MCF 10A (cell line): Measurements from ENCODE around the gene MYO9A. TPM values are rescaled to one million over a fixed set of nuclear protein-coding genes. Genes with fewer than 3 reads are reported as not detected.

Experiments
- BruUV-seq: library from RNA; stranded (reverse); fragments of 400-500 nt; replicated peaks from 2 replicates; lab custom pipeline; 2021; lab: Mats Ljungman, UMichigan
- CTCF ChIA-PET: fragments of 300-600 bp; sonication (Branson Sonifier 250); formaldehyde crosslinking; extraction: SDS; loops from one replicate; lab custom pipeline; 2021; ENCODE audit warnings: antibody characterized with exemption, inconsistent platforms; lab: Yijun Ruan, JAX
- POLR2A ChIA-PET: fragments of 300-600, 350-650 bp; sonication (Branson Sonifier 250); formaldehyde crosslinking; extraction: SDS; loops from one replicate; lab custom pipeline; 2020; ENCODE audit warnings: antibody characterized with exemption, inconsistent platforms; lab: Yijun Ruan, JAX
- DNase-seq: peaks from one replicate; pipeline ENCODE4 v3.0.0-alpha.2; 2018; ENCODE audit not compliant: unreplicated experiment
- H3K27ac Mint-ChIP-seq: one replicate; pipeline ENCODE4 v1.8.0; 2022; ENCODE audit warnings: mild to moderate bottlenecking, low read depth, mixed read lengths; ENCODE audit not compliant: unreplicated experiment
- H3K27me3 Mint-ChIP-seq: one replicate; pipeline ENCODE4 v1.8.0; 2022; ENCODE audit warnings: mixed read lengths; ENCODE audit not compliant: insufficient read depth, unreplicated experiment
- H3K36me3 Mint-ChIP-seq: one replicate; pipeline ENCODE4 v1.8.0; 2022; ENCODE audit warnings: mild to moderate bottlenecking, moderate library complexity, mixed read lengths; ENCODE audit not compliant: insufficient read depth, unreplicated experiment
- H3K4me1 Mint-ChIP-seq: one replicate; pipeline ENCODE4 v1.8.0; 2022; ENCODE audit warnings: mixed read lengths; ENCODE audit not compliant: insufficient read depth, unreplicated experiment
- H3K4me3 Mint-ChIP-seq: one replicate; pipeline ENCODE4 v1.8.0; 2022; ENCODE audit warnings: mild to moderate bottlenecking, moderate library complexity, mixed read lengths; ENCODE audit not compliant: unreplicated experiment
- H3K9me3 Mint-ChIP-seq: one replicate; pipeline ENCODE4 v1.8.0; 2022; ENCODE audit warnings: mixed read lengths; ENCODE audit not compliant: unreplicated experiment
- intact Hi-C: fragments of 100-400 bp; cut with micrococcal nuclease; formaldehyde crosslinking; loops from 2 replicates; pipeline ENCODE4 v1.14.1; 2022
- total RNA-seq: library from RNA; stranded (reverse); gene quantifications from 2 replicates; pipeline ENCODE4 v1.2.3, GENCODE V29; 2022
- TF ChIP-seq, protein P1 (sequence below): fragments of 200-600 bp; IDR thresholded peaks from one replicate; pipeline ENCODE4 v1.8.0; 2022; ENCODE audit warnings: antibody characterized with exemption, mild to moderate bottlenecking; ENCODE audit not compliant: unreplicated experiment

Gene MYO9A
- total RNA-seq, 1 experiment from 2014 or later: 40.8 TPM

DNA sequence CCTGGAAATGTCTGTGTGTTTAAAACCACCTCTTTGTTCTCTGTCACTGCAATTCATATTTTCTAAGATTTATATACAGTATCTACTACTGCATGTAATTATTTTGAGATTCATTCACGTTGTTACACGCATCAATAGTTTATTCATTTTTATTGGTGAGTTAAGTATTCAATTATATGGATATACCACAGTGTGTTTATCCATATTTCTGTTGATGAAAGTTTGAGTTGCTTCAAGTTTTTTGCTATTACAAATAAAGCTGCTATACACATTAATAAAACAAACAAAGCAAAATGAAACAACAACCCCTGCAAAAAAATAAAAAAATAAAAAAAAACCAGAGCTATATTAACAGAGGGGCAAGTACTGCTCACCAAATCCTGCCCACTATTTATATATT lies 185.3 kb downstream of the MYO9A start:
- Mint-ChIP-seq H3K27me3 (no peaks in the 10 kb centered on the region), H3K4me3 (no peak overlapping the region), H3K9me3 (peaks cover 8% of the 10 kb centered on the region), H3K27ac (no peak overlapping the region), H3K36me3 (peaks cover 9% of the 10 kb centered on the region), H3K4me1 (no peaks in the 10 kb centered on the region)
- DNase-seq: no peak
- TF ChIP-seq, protein P1, sequence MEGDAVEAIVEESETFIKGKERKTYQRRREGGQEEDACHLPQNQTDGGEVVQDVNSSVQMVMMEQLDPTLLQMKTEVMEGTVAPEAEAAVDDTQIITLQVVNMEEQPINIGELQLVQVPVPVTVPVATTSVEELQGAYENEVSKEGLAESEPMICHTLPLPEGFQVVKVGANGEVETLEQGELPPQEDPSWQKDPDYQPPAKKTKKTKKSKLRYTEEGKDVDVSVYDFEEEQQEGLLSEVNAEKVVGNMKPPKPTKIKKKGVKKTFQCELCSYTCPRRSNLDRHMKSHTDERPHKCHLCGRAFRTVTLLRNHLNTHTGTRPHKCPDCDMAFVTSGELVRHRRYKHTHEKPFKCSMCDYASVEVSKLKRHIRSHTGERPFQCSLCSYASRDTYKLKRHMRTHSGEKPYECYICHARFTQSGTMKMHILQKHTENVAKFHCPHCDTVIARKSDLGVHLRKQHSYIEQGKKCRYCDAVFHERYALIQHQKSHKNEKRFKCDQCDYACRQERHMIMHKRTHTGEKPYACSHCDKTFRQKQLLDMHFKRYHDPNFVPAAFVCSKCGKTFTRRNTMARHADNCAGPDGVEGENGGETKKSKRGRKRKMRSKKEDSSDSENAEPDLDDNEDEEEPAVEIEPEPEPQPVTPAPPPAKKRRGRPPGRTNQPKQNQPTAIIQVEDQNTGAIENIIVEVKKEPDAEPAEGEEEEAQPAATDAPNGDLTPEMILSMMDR: no peak
- BruUV-seq: no TSS peak
- ChIA-PET POLR2A (interaction anchor here (0.6 kb wide), 1 partner anchor 9 kb away, joined by 3 read pairs; no protein-coding TSS in a partner anchor), CTCF (no interaction called here)
- intact Hi-C loops: no loop called here

DNA sequence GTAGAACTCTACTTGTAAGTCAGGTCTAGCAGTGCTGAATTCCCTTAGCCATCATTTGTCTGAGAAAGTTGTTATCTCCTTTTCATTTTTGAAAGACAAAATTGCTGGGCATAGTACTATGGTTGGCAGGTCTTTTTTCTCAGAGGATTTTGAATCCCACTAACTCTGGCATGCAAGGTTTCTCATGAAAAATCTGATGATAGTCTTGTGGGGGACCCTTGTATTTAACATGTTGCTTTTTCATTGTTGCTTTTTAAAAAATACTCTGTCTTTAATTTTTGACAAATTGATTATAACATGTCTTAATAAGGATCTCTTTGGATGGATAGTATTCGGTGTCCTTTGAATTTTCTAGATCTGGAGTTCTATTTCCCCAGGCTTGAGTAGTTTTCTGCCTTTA lies 186.7 kb downstream of the MYO9A start:
- POLR2A ChIA-PET: no interaction called here
- H3K27me3 Mint-ChIP-seq: no peaks in the 10 kb centered on the region
- no peak overlapping the region for H3K27ac Mint-ChIP-seq
- CTCF ChIA-PET: no interaction called here
- no TSS peak for BruUV-seq
- no peak overlapping the region for H3K4me3 Mint-ChIP-seq
- TF ChIP-seq, protein P1: no peak
- intact Hi-C loops: no loop called here
- no peaks in the 10 kb centered on the region for H3K4me1 Mint-ChIP-seq
- H3K9me3 Mint-ChIP-seq: peaks cover 8% of the 10 kb centered on the region
- peaks cover 21% of the 10 kb centered on the region for H3K36me3 Mint-ChIP-seq
- DNase-seq: no peak

DNA sequence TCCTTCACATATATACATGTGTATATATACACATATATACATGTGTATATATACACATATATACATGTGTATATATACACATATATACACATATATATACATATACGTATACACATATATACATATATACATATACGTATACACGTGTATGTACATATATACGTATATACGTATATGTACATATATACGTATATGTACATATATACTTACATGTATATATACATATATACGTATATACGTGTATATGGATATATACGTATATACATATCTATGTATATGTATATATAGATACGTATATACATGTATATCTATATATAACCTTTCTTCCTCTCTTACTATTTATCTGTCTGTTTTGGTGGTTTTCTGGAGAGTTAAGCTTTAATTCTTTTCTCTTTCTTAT lies 192.8 kb downstream of the MYO9A start:
- Mint-ChIP-seq H3K4me1 (no peaks in the 10 kb centered on the region), H3K4me3 (no peak overlapping the region), H3K27ac (no peak overlapping the region), H3K36me3 (peaks cover 19% of the 10 kb centered on the region), H3K9me3 (no peaks in the 10 kb centered on the region), H3K27me3 (no peaks in the 10 kb centered on the region)
- ChIA-PET CTCF (interaction anchor here (0.6 kb wide), 1 partner anchor 131 kb away, joined by 3 read pairs; no protein-coding TSS in a partner anchor), POLR2A (no interaction called here)
- DNase-seq: no peak
- BruUV-seq: no TSS peak
- intact Hi-C loops: no loop called here
- TF ChIP-seq, protein P1: no peak

- Mint-ChIP-seq H3K27ac (no peak overlapping the region), H3K4me3 (no peak overlapping the region), H3K27me3 (no peaks in the 10 kb centered on the region), H3K36me3 (peaks cover 14% of the 10 kb centered on the region), H3K4me1 (no peaks in the 10 kb centered on the region), H3K9me3 (no peaks in the 10 kb centered on the region)
- TF ChIP-seq, protein P1: no peak
- CTCF ChIA-PET: no interaction called here
- no peak for DNase-seq
- intact Hi-C loops: no loop called here
- POLR2A ChIA-PET: interaction anchor here (0.6 kb wide), 1 partner anchor 1393 kb away, joined by 3 read pairs; no protein-coding TSS in a partner anchor
- no TSS peak for BruUV-seq
These were observed 196.8 kb downstream of the MYO9A start for GRCh38 chr15:71921191-71921590.
